SK-N-SH (cell line): ENCODE results near the gene HBB. TPM values are rescaled to one million over a fixed set of nuclear protein-coding genes. Genes with fewer than 3 reads are reported as not detected.

Experiments
- CTCF ChIA-PET: fragments of 300-600, 350-600 bp; formaldehyde crosslinking; extraction: SDS; loops from one replicate; lab custom pipeline; 2021; lab: Yijun Ruan, JAX
- POLR2A ChIA-PET: fragments of 350-600 bp; sonication (Branson Sonifier 250); formaldehyde crosslinking; extraction: SDS; loops from one replicate; lab custom pipeline; 2020; ENCODE audit warnings: antibody characterized with exemption, inconsistent platforms; lab: Yijun Ruan, JAX
- DNase-seq: peaks from one replicate; pipeline ENCODE4 v3.0.0; 2012
- H2AFZ ChIP-seq: fragments of 200-600 bp; sonication (generic); 2 replicates; pipeline ENCODE4 v1.8.1; 2016; ENCODE audit warnings: antibody characterized with exemption, mild to moderate bottlenecking, low read depth
- H3F3A ChIP-seq: fragments of 200-600 bp; sonication (generic); replicated peaks from 2 replicates; pipeline ENCODE3; 2016; ENCODE audit warnings: antibody characterized with exemption, mild to moderate bottlenecking; ENCODE audit not compliant: insufficient read depth
- H3K27ac ChIP-seq, 2 experiments: fragments of 200-500 bp in 1 of 2; fragments of 200-600 bp in 1 of 2; sonication (Bioruptor generic) in 1 of 2; sonication (generic), shearing (Covaris generic) in 1 of 2; 2 replicates each; pipeline versions ENCODE4 v1.5.1 to v1.6.1; 2014 to 2016; ENCODE audit warnings: low read depth in 2 of 2, inconsistent platforms in 1 of 2, low read length in 1 of 2, mild to moderate bottlenecking in 1 of 2, mixed read lengths in 1 of 2
- H3K27me3 ChIP-seq: fragments of 200-600 bp; sonication (generic), shearing (Covaris generic); 2 replicates; pipeline ENCODE4 v1.6.1; 2016; ENCODE audit warnings: mixed run types; ENCODE audit not compliant: insufficient read depth
- H3K36me3 ChIP-seq, 2 experiments: fragments of 200-500 bp in 1 of 2; fragments of 200-600 bp in 1 of 2; sonication (Bioruptor generic) in 1 of 2; sonication (generic) in 1 of 2; replicated peaks in 1 of 2; 2 replicates each; pipeline versions ENCODE3 to v1.5.1; 2014 to 2016; ENCODE audit warnings: low read length in 1 of 2, mild to moderate bottlenecking in 1 of 2; ENCODE audit not compliant: insufficient read depth in 2 of 2, control insufficient read depth in 1 of 2
- H3K4me1 ChIP-seq, 2 experiments: fragments of 200-500 bp in 1 of 2; fragments of 200-600 bp in 1 of 2; sonication (Bioruptor generic) in 1 of 2; sonication (generic), shearing (Covaris generic) in 1 of 2; 2 replicates each; pipeline versions ENCODE4 v1.5.1 to v1.6.1; 2014 to 2016; ENCODE audit warnings: low read depth in 1 of 2, low read length in 1 of 2, mixed run types in 1 of 2; ENCODE audit not compliant: insufficient read depth in 2 of 2, control insufficient read depth in 1 of 2
- H3K4me2 ChIP-seq: fragments of 200-600 bp; sonication (generic), shearing (Covaris generic); 2 replicates; pipeline ENCODE4 v1.6.1; 2017; ENCODE audit warnings: mixed run types
- H3K4me3 ChIP-seq, 2 experiments: fragments of 200-500 bp in 1 of 2; fragments of 200-600 bp in 1 of 2; sonication (Bioruptor generic) in 1 of 2; sonication (generic), shearing (Covaris generic) in 1 of 2; 2 replicates each; pipeline versions ENCODE4 v1.5.1 to v1.8.1; 2014 to 2016; ENCODE audit warnings: low read depth in 2 of 2, inconsistent platforms in 1 of 2, low read length in 1 of 2, mild to moderate bottlenecking in 1 of 2, mixed read lengths in 1 of 2, moderate library complexity in 1 of 2
- H3K79me2 ChIP-seq: fragments of 200-600 bp; sonication (generic); 2 replicates; pipeline ENCODE4 v1.8.1; 2017; ENCODE audit warnings: mild to moderate bottlenecking; ENCODE audit not compliant: insufficient read depth
- H3K9ac ChIP-seq: fragments of 200-600 bp; sonication (generic); 2 replicates; pipeline ENCODE4 v1.6.1; 2017; ENCODE audit warnings: mixed run types
- H3K9me2 ChIP-seq: fragments of 200-600 bp; sonication (generic); 2 replicates; pipeline ENCODE4 v1.6.1; 2017; ENCODE audit warnings: mixed run types
- H3K9me3 ChIP-seq: fragments of 200-600 bp; sonication (generic); 2 replicates; pipeline ENCODE4 v1.6.1; 2017; ENCODE audit warnings: mixed run types, mild to moderate bottlenecking, moderate library complexity
- H4K20me1 ChIP-seq: fragments of 200-600 bp; sonication (generic); 2 replicates; pipeline ENCODE4 v1.6.1; 2017; ENCODE audit warnings: mild to moderate bottlenecking, mixed run types; ENCODE audit not compliant: insufficient read depth
- FOSL2 ChIP-seq: IDR thresholded peaks from 2 replicates; pipeline ENCODE4 v1.4.0; 2012; ENCODE audit warnings: low read depth, mild to moderate bottlenecking, moderate library complexity, borderline replicate concordance
- FOXM1 ChIP-seq: IDR thresholded peaks from 2 replicates; pipeline ENCODE4 v1.4.0; 2012; ENCODE audit warnings: low read depth, mild to moderate bottlenecking
- GABPA ChIP-seq: IDR thresholded peaks from 2 replicates; pipeline ENCODE4 v1.4.0; 2012; ENCODE audit warnings: low read depth, mild to moderate bottlenecking
- GATA2 ChIP-seq: sonication (generic); formaldehyde crosslinking; IDR thresholded peaks from 2 replicates; pipeline ENCODE4 v1.5.0; 2020; ENCODE audit warnings: mild to moderate bottlenecking, missing genetic modification reagents
- JUND ChIP-seq: IDR thresholded peaks from 2 replicates; pipeline ENCODE4 v1.4.0; 2012
- MAX ChIP-seq: IDR thresholded peaks from 2 replicates; pipeline ENCODE4 v1.4.0; 2012; ENCODE audit warnings: low read depth
- MXI1 ChIP-seq: IDR thresholded peaks from 2 replicates; pipeline ENCODE4 v1.6.1; 2012; ENCODE audit warnings: mild to moderate bottlenecking, low read depth, low read length, improper control_type of control experiment
- NRF1 ChIP-seq: IDR thresholded peaks from 2 replicates; pipeline ENCODE4 v1.6.1; 2012; ENCODE audit warnings: low read depth, mild to moderate bottlenecking, low read length
- SMC3 ChIP-seq: IDR thresholded peaks from 2 replicates; pipeline ENCODE4 v1.6.1; 2012; ENCODE audit warnings: low read depth, low read length, improper control_type of control experiment
- TCF12 ChIP-seq: IDR thresholded peaks from 2 replicates; pipeline ENCODE4 v1.4.0; 2012
- USF2 ChIP-seq: fragments of 150-350 bp; IDR thresholded peaks from 2 replicates; pipeline ENCODE4 v1.6.1; 2017; ENCODE audit warnings: antibody characterized with exemption, low read length, low read depth, borderline replicate concordance
- WGBS: methylation state at CpG from one replicate; pipeline ENCODE4 v1.1.6; 2017; ENCODE audit warnings: low lambda C conversion rate; 5-methylcytosine and 5-hydroxymethylcytosine counted together
- polyA plus RNA-seq, 3 experiments: library from polyadenylated mRNA; depleted of rRNA; stranded (reverse); fragments of >200 nt; gene quantifications; 2 replicates each; pipeline ENCODE4 v1.2.3, GENCODE V29; 2012
- TF ChIP-seq, protein P1 (sequence below): fragments of 150-350 bp; IDR thresholded peaks from 2 replicates; pipeline ENCODE4 v1.6.1; 2016; ENCODE audit warnings: mild to moderate bottlenecking, low read depth, low read length

The HBB gene
- polyA plus RNA-seq, 1 of the 3 experiments (the other 2 are of a cell fraction): not detected

GRCh38 chr11:5274395-5274794 is 47.5 kb upstream of the HBB start:
- DNase-seq: no peak
- POLR2A ChIA-PET: no interaction called here

GRCh38 chr11:5272395-5273017 is 45.6 kb upstream of the HBB start:
- H3K79me2 ChIP-seq: no peaks in the 10 kb centered on the region
- 21% methylated on average over 4 of the region's 4 CpGs for WGBS
- POLR2A ChIA-PET: no interaction called here

More at GRCh38 chr11:5274395-5274794, 47.5 kb upstream of the HBB start:
- CTCF ChIA-PET: no interaction called here
- Histone ChIP-seq H3K9me2 (no peaks in the 10 kb centered on the region), H3K27me3 (peaks cover 9% of the 10 kb centered on the region), H3K9me3 (no peaks in the 10 kb centered on the region), H4K20me1 (no peaks in the 10 kb centered on the region), H3K27ac (no peak overlapping the region), H3K9ac (no peak overlapping the region), H3F3A (no peaks in the 10 kb centered on the region), H3K79me2 (no peaks in the 10 kb centered on the region), H3K36me3 (no peaks in the 10 kb centered on the region), H3K4me1 (no peaks in the 10 kb centered on the region), H3K4me3 (no peak overlapping the region), H2AFZ (no peak overlapping the region), H3K4me2 (no peak overlapping the region)
- WGBS: 11% methylated on average over 5 of the region's 5 CpGs
- TF ChIP-seq GATA2 (CRISPR knock-in tag) (no peak), FOSL2 (no peak), MAX (no peak), JUND (no peak)

More at GRCh38 chr11:5272395-5273017, 45.6 kb upstream of the HBB start:
- CTCF ChIA-PET: interaction anchor here (0.7 kb wide), 1 partner anchor 124 kb away, joined by 3 read pairs; no protein-coding TSS in a partner anchor
- DNase-seq: no peak
- no peaks in the 10 kb centered on the region for H3K36me3 ChIP-seq
- H3K27me3 ChIP-seq: peaks cover 16% of the 10 kb centered on the region
- H4K20me1 ChIP-seq: no peaks in the 10 kb centered on the region
- H3K9ac ChIP-seq: no peak overlapping the region
- H3K9me3 ChIP-seq: no peaks in the 10 kb centered on the region
- TF ChIP-seq SMC3 (no peak), TCF12 (no peak), NRF1 (no peak), MXI1 (no peak), USF2 (no peak), GABPA (no peak), FOXM1 (no peak)
- TF ChIP-seq, protein P1, sequence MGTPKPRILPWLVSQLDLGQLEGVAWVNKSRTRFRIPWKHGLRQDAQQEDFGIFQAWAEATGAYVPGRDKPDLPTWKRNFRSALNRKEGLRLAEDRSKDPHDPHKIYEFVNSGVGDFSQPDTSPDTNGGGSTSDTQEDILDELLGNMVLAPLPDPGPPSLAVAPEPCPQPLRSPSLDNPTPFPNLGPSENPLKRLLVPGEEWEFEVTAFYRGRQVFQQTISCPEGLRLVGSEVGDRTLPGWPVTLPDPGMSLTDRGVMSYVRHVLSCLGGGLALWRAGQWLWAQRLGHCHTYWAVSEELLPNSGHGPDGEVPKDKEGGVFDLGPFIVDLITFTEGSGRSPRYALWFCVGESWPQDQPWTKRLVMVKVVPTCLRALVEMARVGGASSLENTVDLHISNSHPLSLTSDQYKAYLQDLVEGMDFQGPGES: no peak
- H3F3A ChIP-seq: no peaks in the 10 kb centered on the region
- no peaks in the 10 kb centered on the region for H3K4me1 ChIP-seq
- H3K4me3 ChIP-seq: no peak overlapping the region
- no peaks in the 10 kb centered on the region for H3K9me2 ChIP-seq
- H3K27ac ChIP-seq: no peak overlapping the region
- no peak overlapping the region for H3K4me2 ChIP-seq
- no peak overlapping the region for H2AFZ ChIP-seq
